ENCODE data around the gene GATA2. TPM values are rescaled to one million over a fixed set of nuclear protein-coding genes. Genes with fewer than 3 reads are reported as not detected.

Gene GATA2
- 1.5 and 4.4 TPM in 2 replicates for total RNA-seq

DNA sequence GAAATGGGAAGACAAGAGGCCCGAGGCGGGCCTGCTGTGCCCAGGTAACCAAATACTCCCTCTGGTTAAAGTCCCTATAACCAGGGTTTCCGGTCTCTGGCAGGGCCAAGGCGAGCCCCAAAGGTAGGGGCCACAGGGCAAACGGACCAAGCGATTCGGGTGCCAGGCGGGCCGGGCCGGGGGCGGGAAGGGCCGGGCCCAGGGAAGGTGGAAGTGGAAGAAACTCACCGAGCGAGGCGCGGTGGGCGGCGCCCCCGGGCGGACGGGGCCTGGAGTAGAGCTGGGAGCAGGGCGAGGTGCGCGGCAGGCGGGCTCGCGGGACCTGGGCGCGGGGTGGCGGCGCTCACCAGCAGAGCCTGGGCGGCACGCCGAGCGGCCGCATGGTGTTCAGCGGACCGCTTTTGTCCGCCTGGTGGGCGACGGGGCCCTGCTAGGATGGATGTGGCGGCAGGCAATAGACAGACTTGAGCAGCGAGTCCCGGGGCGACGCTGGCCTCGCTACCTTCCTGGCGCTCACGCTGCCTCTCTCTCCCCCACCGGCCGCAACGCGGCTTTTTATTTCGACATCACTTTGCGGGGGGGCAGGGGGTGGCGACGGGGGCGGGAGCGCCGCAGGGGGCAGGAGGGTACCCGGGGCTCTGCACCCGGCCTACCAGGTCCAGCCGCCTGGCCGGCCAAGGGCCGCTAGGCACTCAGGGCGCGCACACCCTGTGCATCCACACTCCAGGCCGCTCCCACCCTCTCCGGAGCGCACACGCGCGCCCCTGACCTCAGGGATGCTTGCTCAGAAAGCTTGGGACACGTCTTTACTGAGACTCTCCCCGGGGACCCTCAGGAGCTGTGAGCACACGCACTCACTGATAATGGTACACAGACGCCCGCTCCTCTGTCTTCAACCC, at the start of gene GATA2:
TSS of gene GATA2 (minus strand) at position 531 of the 899 bp plus-strand sequence. CDS start 6,170 bp downstream, outside the sequence.

DNA sequence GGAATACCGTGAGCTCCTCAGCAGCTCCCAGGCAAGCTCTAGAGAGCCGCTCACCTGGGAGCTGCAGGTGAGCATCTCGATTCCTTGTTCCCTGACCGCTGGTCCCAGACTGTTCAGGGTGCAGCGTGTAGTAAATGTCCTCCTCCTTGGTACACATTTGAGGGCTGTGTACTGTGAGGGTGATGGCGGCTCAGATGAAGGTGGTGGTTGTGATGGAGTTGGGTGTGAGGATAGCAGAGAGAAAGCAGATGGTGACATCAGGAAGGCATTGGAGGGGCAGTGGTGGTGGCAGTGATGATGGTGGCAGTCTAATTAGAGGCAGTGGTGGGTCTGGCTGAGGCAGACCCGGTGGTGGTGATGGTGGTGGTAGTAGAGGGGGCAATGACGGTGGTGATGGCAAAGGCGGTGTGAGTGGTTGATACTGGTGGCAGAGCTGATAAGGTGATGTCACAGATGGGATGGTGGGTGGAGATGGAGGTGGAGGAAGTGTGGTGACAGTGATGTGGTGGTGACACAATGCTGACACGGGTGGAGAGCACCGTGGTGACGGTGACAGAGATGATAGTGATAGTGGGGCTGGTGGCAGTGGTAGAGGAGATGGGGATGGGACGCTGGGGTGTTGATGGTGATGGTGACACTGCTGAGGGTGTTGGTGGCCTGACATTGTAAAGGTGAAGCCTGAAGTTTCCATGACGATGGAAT, 26.0 kb downstream of the GATA2 start, which contains the start of gene DNAJB8:
TSS of gene DNAJB8 (minus strand) at position 51 of the 702 bp plus-strand sequence. CDS start 3,645 bp downstream, outside the sequence.

Other genes with a start within 250 kb of the GATA2 start
- not detected in 2 replicates for gene DNAJB8, start 26.3 kb downstream of the GATA2 start, total RNA-seq
- 241 and 333 TPM in 2 replicates for gene RPN1, start 157.6 kb upstream of the GATA2 start, total RNA-seq
- gene RAB7A, start 233.0 kb upstream of the GATA2 start, total RNA-seq: 67.8 and 67.9 TPM in 2 replicates